GM18861 (cell line): ENCODE data around the gene HOXA9.

ENCODE experiments used
- ATAC-seq: cut with Tn5 transposase; IDR thresholded peaks from one replicate; pipeline ENCODE4 v1.9.1; 2021; ENCODE audit not compliant: unreplicated experiment

The HOXA9 gene

GRCh38 chr7:27115221-27116026 lies 49.9 kb downstream of the HOXA9 start:
- ATAC-seq: no peak

GRCh38 chr7:27114881-27115220 lies 50.5 kb downstream of the HOXA9 start:
- no peak for ATAC-seq

GRCh38 chr7:27113991-27114769 lies 51.2 kb downstream of the HOXA9 start:
- ATAC-seq: no peak

- ATAC-seq: no peak
Observed at GRCh38 chr7:27112955-27113949, 52.1 kb downstream of the HOXA9 start.
